Psoas muscle (tissue), 8 donors: ENCODE results near the gene DNM3. TPM values are rescaled to one million over a fixed set of nuclear protein-coding genes. Genes with fewer than 3 reads are reported as not detected.

Source experiments
- ATAC-seq, 4 donors: fragments of 200-7000 bp; cut with Tn5 transposase; one replicate each; pipeline ENCODE4 v1.9.1; 2020; ENCODE audit warnings: moderate library complexity in 3 of 4, mild to moderate bottlenecking in 2 of 4
- DNase-seq, 2 donors: peaks; one replicate each; pipeline ENCODE4 v3.0.0-alpha.2; 2020
- H3K27ac ChIP-seq: fragments of 200-600 bp; one replicate; pipeline ENCODE4 v1.8.0; 2022
- H3K27me3 ChIP-seq, 3 donors: fragments of 200-600 bp in 1 of 3; one replicate each; pipeline versions ENCODE4 v1.6.1 to v1.8.0; 2013 to 2022; ENCODE audit warnings: low read length in 2 of 3, mild to moderate bottlenecking in 2 of 3, moderate library complexity in 1 of 3; ENCODE audit not compliant: insufficient read depth in 3 of 3
- H3K36me3 ChIP-seq, 2 donors: fragments of 200-600 bp in 1 of 2; one replicate each; pipeline versions ENCODE4 v1.6.1 to v1.8.0; 2013 to 2022; ENCODE audit warnings: low read depth in 1 of 2, mild to moderate bottlenecking in 1 of 2, moderate library complexity in 1 of 2; ENCODE audit not compliant: insufficient read depth in 1 of 2
- H3K4me1 ChIP-seq: fragments of 200-600 bp; one replicate; pipeline ENCODE4 v1.8.0; 2022
- H3K4me3 ChIP-seq: fragments of 200-600 bp; one replicate; pipeline ENCODE4 v1.8.0; 2022; ENCODE audit warnings: mild to moderate bottlenecking
- H3K9me3 ChIP-seq: fragments of 200-600 bp; one replicate; pipeline ENCODE4 v1.8.0; 2022
- CTCF ChIP-seq: fragments of 200-600 bp; IDR thresholded peaks from one replicate; pipeline ENCODE4 v1.8.0; 2022; ENCODE audit warnings: antibody characterized with exemption
- WGBS, 3 donors: extraction: QIAGEN DNeasy Blood & Tissue Kit; methylation state at CpG; one replicate each; pipeline versions ENCODE4 v1.1.6 to v1.1.7; 2013; 5-methylcytosine and 5-hydroxymethylcytosine counted together
- intact Hi-C, 2 donors: fragments of 100-400 bp; cut with DNase I; formaldehyde crosslinking; loops; one replicate each; pipeline versions ENCODE4 v1.11.0 to v1.14.2; 2022
- polyA plus RNA-seq, 3 donors: library from polyadenylated mRNA; stranded (reverse); fragments of 200-250 nt; gene quantifications; one replicate each; pipeline ENCODE4 v1.2.3, GENCODE V29; 2013
- total RNA-seq, 4 donors: library from RNA; stranded (reverse); fragmentation: NEBNext Ultra II Directional in 2 of 4; extraction: Animal tissue kit (Norgen Biotek cat#: 25700) in 2 of 4; gene quantifications; one replicate each; pipeline versions ENCODE4 v1.2.1 to v1.2.4, GENCODE V29; 2021 to 2023
- donor health status: healthy with polysubstance abuse.
- donor health status: DM: no; HTN: no; CAD: no; lungs with moderate emphysema.
- donor health status: Bipolar disorder and iron deficiency.
- donor health status: healthy.
- donor health status: DM: yes; HTN: yes; CAD: no.
- donor health status: DM: no; HTN: no; CAD: no.
- donor health status: DM: no; HTN: no; CAD: no.
- donor health status: DM: yes; HTN: yes; CAD: no.

Gene DNM3
- total and polyA plus RNA-seq, 7 donors, result 0.31 to 1.0 (median 0.77) TPM

GRCh38 chr1:172211221-172211620 is 369.9 kb downstream of the DNM3 start:
- intact Hi-C loops, result no loop called here

GRCh38 chr1:172212124-172212523 is 370.8 kb downstream of the DNM3 start:
- intact Hi-C loops, result no loop called here
- no peak overlapping the region for H3K4me3 ChIP-seq
- 78 to 81% (median 81%) methylated on average over 3 of the region's 3 CpGs for WGBS, 3 donors
- H3K27me3 ChIP-seq, result no peaks in the 10 kb centered on the region
- H3K4me1 ChIP-seq, result no peaks in the 10 kb centered on the region
- no peak overlapping the region for H3K27ac ChIP-seq
- H3K9me3 ChIP-seq, result no peaks in the 10 kb centered on the region
- no peak for DNase-seq
- no peak for ATAC-seq
- TF ChIP-seq CTCF, result no peak
- H3K36me3 ChIP-seq, result no peaks in the 10 kb centered on the region

More at GRCh38 chr1:172211221-172211620, 369.9 kb downstream of the DNM3 start:
- H3K4me3 ChIP-seq, result no peak overlapping the region
- H3K27ac ChIP-seq, result no peak overlapping the region
- no peaks in the 10 kb centered on the region for H3K36me3 ChIP-seq
- no peak for TF ChIP-seq CTCF
- no peak for DNase-seq
- no peaks in the 10 kb centered on the region for H3K9me3 ChIP-seq
- no peaks in the 10 kb centered on the region for H3K4me1 ChIP-seq
- ATAC-seq, result no peak
- H3K27me3 ChIP-seq, result no peaks in the 10 kb centered on the region
- 36 to 53% (median 44%) methylated on average over 5 of the region's 5 CpGs for WGBS, 3 donors

- no peak overlapping the region for H3K4me3 ChIP-seq
- H3K4me1 ChIP-seq, result no peaks in the 10 kb centered on the region
- intact Hi-C loops, result no loop called here
- H3K27ac ChIP-seq, result no peak overlapping the region
- DNase-seq (no peak), ATAC-seq (no peak)
- no peak for TF ChIP-seq CTCF
- H3K9me3 ChIP-seq, result no peaks in the 10 kb centered on the region
- no peaks in the 10 kb centered on the region for H3K36me3 ChIP-seq
- 92 to 97% (median 93%) methylated on average over 3 of the region's 3 CpGs for WGBS, 3 donors
- no peaks in the 10 kb centered on the region for H3K27me3 ChIP-seq
Measured at GRCh38 chr1:172215006-172215405, 373.7 kb downstream of the DNM3 start.

GRCh38 chr1:172219966-172220365 is 378.7 kb downstream of the DNM3 start:
- H3K4me1 ChIP-seq, result no peaks in the 10 kb centered on the region
- H3K9me3 ChIP-seq, result no peaks in the 10 kb centered on the region
- no peaks in the 10 kb centered on the region for H3K36me3 ChIP-seq
- intact Hi-C loops, result no loop called here
- H3K27ac ChIP-seq, result no peak overlapping the region
- H3K27me3 ChIP-seq, result no peaks in the 10 kb centered on the region
- 33 to 45% (median 35%) methylated on average over 1 of the region's 1 CpG for WGBS, 3 donors
- H3K4me3 ChIP-seq, result no peak overlapping the region
- no peak for TF ChIP-seq CTCF
- no peak for DNase-seq
- no peak for ATAC-seq

- intact Hi-C loops, result no loop called here
- TF ChIP-seq CTCF, result no peak
Measured at GRCh38 chr1:172220376-172220775, 379.1 kb downstream of the DNM3 start.

More at GRCh38 chr1:172220376-172220775, 379.1 kb downstream of the DNM3 start:
- whole genome bisulfite sequencing, 3 donors, result 56 to 59% (median 57%) methylated on average over 2 of the region's 2 CpGs
- Histone ChIP-seq H3K27me3 (no peaks in the 10 kb centered on the region), H3K4me3 (no peak overlapping the region), H3K4me1 (no peaks in the 10 kb centered on the region), H3K9me3 (no peaks in the 10 kb centered on the region), H3K36me3 (no peaks in the 10 kb centered on the region), H3K27ac (no peak overlapping the region)
- DNase-seq (no peak), ATAC-seq (no peak)
